Measurements from ENCODE around the gene PLEKHG3.
"Not testable (repeated sequence)": the region's sequence is repeated elsewhere in the genome, so short reads cannot be mapped to it uniquely, and the experiment has no call there.

Gene PLEKHG3

GRCh38 chr14:64688811-64689281 is 15.4 kb upstream of the PLEKHG3 start:
- no peak for DNase-seq

GRCh38 chr14:64689289-64689688 is 14.9 kb upstream of the PLEKHG3 start:
- DNase-seq, result no peak

GRCh38 chr14:64690607-64691006 is 13.6 kb upstream of the PLEKHG3 start:
- DNase-seq, result not testable (repeated sequence)

GRCh38 chr14:64691376-64691775 is 12.8 kb upstream of the PLEKHG3 start:
- no peak for DNase-seq

GRCh38 chr14:64692189-64692985 is 11.8 kb upstream of the PLEKHG3 start:
- DNase-seq, result no peak

- no peak for DNase-seq
Observed at GRCh38 chr14:64692986-64693809, 11.0 kb upstream of the PLEKHG3 start.

- DNase-seq, result no peak
Observed at GRCh38 chr14:64693810-64694165, 10.4 kb upstream of the PLEKHG3 start.

GRCh38 chr14:64695071-64695470 is 9.2 kb upstream of the PLEKHG3 start:
- no peak for DNase-seq

GRCh38 chr14:64696355-64696857 is 7.8 kb upstream of the PLEKHG3 start:
- no peak for DNase-seq

- no peak for DNase-seq
Observed at GRCh38 chr14:64698903-64699302, 5.3 kb upstream of the PLEKHG3 start.

GRCh38 chr14:64700290-64700689 is 3.9 kb upstream of the PLEKHG3 start:
- DNase-seq, result no peak

- DNase-seq, result no peak
Observed at GRCh38 chr14:64700894-64701293, 3.3 kb upstream of the PLEKHG3 start.

- no peak for DNase-seq
Observed at GRCh38 chr14:64701660-64702059, 2.6 kb upstream of the PLEKHG3 start.

GRCh38 chr14:64702493-64703394 is 1.5 kb upstream of the PLEKHG3 start:
- DNase-seq, result no peak

GRCh38 chr14:64703395-64704142 is 655 bp upstream of the PLEKHG3 start:
- no peak for DNase-seq

- peak; percentile 8 for DNase-seq
Observed at GRCh38 chr14:64704743-64705380, 638 bp downstream of the PLEKHG3 start.

- DNase-seq, result no peak
Observed at GRCh38 chr14:64705381-64706118, 1.3 kb downstream of the PLEKHG3 start.

GRCh38 chr14:64706119-64706592 is 1.9 kb downstream of the PLEKHG3 start:
- DNase-seq, result no peak

- DNase-seq, result no peak
Observed at GRCh38 chr14:64706593-64707193, 2.5 kb downstream of the PLEKHG3 start.

- DNase-seq, result no peak
Observed at GRCh38 chr14:64707661-64708060, 3.4 kb downstream of the PLEKHG3 start.

All from NCI-H2227 treated with DMSO at 0.1 percent for 48 hours (cell line).